Urothelium cell line (cell line): ENCODE data around the gene ASPHD1.
"Not testable (repeated sequence)": the region's sequence is repeated elsewhere in the genome, so short reads cannot be mapped to it uniquely, and the experiment has no call there.

ENCODE experiments used
- DNase-seq: peaks from one replicate; pipeline ENCODE4 v3.0.0; 2011; ENCODE audit warnings: low spot score, mixed read lengths
- FAIRE-seq: peaks from 2 replicates; lab custom pipeline; 2011; peaks lifted over from hg19 to GRCh38; lab: Jason Lieb, UNC

ASPHD1 gene

GRCh38 chr16:29900102-29900887, at the start of gene ASPHD1:
ASPHD1 (plus strand) TSS chr16:29900488; CDS start chr16:29900972, 484 bp downstream.
- DNase-seq: peak; percentile 87
- no peak for FAIRE-seq

- DNase-seq: no peak
- FAIRE-seq: no peak
Observed at GRCh38 chr16:29850998-29851397, 49.3 kb upstream of the ASPHD1 start.

- DNase-seq (no peak), FAIRE-seq (no peak)
Observed at GRCh38 chr16:29852654-29853053, 47.6 kb upstream of the ASPHD1 start.

GRCh38 chr16:29854520-29855100, 45.7 kb upstream of the ASPHD1 start:
- DNase-seq (no peak), FAIRE-seq (no peak)

GRCh38 chr16:29857133-29857760, 43.0 kb upstream of the ASPHD1 start:
- DNase-seq (no peak), FAIRE-seq (no peak)

GRCh38 chr16:29858149-29858849, 42.0 kb upstream of the ASPHD1 start:
- FAIRE-seq: no peak
- DNase-seq: no peak

GRCh38 chr16:29858974-29859373, 41.3 kb upstream of the ASPHD1 start:
- FAIRE-seq (no peak), DNase-seq (no peak)

GRCh38 chr16:29860218-29860617, 40.1 kb upstream of the ASPHD1 start:
- no peak for FAIRE-seq

GRCh38 chr16:29862383-29862883, 37.9 kb upstream of the ASPHD1 start:
- peak; percentile 12 for DNase-seq
- no peak for FAIRE-seq

More at GRCh38 chr16:29860218-29860617, 40.1 kb upstream of the ASPHD1 start:
- no peak for DNase-seq

- FAIRE-seq (no peak), DNase-seq (peak; percentile 92)
Observed at GRCh38 chr16:29862884-29863668, 37.2 kb upstream of the ASPHD1 start, which contains the start of gene CDIPT. CDIPT (minus strand) TSS chr16:29863226; CDS start chr16:29862857, 369 bp downstream.

- DNase-seq (no peak), FAIRE-seq (no peak)
Observed at GRCh38 chr16:29863669-29863984, 36.7 kb upstream of the ASPHD1 start.

GRCh38 chr16:29864205-29864604, 36.1 kb upstream of the ASPHD1 start:
- no peak for FAIRE-seq
- no peak for DNase-seq

- DNase-seq (no peak), FAIRE-seq (no peak)
Observed at GRCh38 chr16:29868396-29869009, 31.8 kb upstream of the ASPHD1 start.

- not testable (repeated sequence) for FAIRE-seq, DNase-seq
Observed at GRCh38 chr16:29869067-29869466, 31.2 kb upstream of the ASPHD1 start.

- DNase-seq (no peak), FAIRE-seq (no peak)
Observed at GRCh38 chr16:29871822-29872546, 28.3 kb upstream of the ASPHD1 start.

GRCh38 chr16:29873319-29873718, 27.0 kb upstream of the ASPHD1 start:
- FAIRE-seq (no peak), DNase-seq (no peak)

GRCh38 chr16:29875206-29875605, 25.1 kb upstream of the ASPHD1 start:
- DNase-seq (no peak), FAIRE-seq (no peak)

- DNase-seq (no peak), FAIRE-seq (no peak)
Observed at GRCh38 chr16:29876217-29876593, 24.1 kb upstream of the ASPHD1 start.

GRCh38 chr16:29876594-29877249, 23.6 kb upstream of the ASPHD1 start:
- FAIRE-seq: no peak

More at GRCh38 chr16:29876594-29877249, 23.6 kb upstream of the ASPHD1 start:
- DNase-seq: no peak
